Activated CD8-positive, alpha-beta memory T cell treated with anti-CD3 and anti-CD28 coated beads, Interleukin-2, amount 50 U/mL, for 1 hour (primary cell): Measurements from ENCODE around the gene ZNF775.

ENCODE experiments used
- DNase-seq: peaks from one replicate; pipeline ENCODE4 v3.0.0-alpha.2; 2020; ENCODE audit errors: extremely low read depth

Gene ZNF775

GRCh38 chr7:150412518-150413488 is 33.7 kb downstream of the ZNF775 start:
- DNase-seq: no peak

DNA sequence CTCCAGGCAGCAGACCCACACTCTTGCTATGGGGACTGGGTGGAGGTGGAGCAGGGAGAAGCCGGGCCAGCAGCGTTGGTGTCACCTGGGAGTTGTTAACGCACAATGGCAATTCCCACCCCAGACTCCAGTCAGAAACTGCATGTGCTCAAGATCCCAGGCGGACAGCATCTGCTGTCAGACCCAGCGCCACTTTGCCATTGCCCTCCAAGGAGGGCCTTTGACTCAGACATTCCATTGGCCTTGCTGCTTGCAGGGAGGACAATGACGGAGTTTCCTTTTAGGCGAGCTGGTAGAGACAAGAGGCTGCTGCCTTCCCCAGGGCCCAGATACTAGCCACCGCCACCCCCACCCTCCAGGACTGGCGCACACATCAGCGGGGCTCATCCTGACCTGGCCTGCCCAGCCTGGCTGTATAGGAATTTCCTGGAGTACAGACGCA is 34.5 kb downstream of the ZNF775 start:
- DNase-seq: no peak

DNA sequence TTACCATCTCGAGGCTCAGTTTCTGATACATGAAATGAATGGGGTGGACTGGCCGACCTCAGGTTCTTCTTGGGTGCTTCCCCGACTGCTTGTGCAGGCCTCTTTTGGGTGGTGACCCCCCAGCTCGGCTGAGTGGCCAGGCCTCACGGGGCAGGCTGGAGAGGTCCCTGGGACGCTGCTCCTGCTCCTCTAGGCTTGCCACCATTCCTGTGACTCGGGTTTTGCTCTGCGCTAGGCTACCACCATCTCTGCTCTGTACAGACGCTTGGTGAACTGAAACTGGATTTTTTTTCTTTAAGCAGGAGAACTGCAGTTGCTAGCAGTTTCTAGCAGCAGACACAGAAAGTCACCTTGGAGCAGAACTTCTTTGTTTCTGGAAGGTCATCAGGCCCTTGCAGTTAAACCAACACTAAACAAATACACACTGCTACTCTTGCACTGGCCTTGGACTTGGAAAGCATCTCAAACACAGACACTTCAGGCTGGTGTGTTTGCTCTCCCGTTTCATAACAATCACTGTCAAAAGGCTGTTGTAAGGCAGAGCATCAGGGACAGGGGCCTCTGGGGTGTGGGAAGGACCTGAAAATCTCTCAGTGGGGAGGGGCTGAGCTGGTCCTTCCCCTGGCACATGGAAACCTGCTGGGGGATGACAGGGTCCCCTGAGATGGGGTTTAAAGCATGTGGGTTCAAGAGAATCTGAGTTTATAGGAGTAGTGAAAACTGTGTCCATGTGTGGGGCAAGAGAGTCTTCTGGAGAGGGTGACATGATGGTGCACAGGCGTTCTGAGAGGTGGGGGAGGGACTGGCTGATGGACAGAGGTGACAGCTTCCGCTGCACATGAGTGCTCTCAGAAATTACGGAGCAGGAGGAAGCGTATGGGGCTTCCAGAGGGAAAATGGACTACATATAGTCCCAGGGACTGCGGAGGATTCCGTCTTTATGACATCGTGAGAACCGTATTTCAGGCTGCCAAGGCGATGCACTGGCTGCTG is 36.3 kb downstream of the ZNF775 start:
- DNase-seq: no peak

DNA sequence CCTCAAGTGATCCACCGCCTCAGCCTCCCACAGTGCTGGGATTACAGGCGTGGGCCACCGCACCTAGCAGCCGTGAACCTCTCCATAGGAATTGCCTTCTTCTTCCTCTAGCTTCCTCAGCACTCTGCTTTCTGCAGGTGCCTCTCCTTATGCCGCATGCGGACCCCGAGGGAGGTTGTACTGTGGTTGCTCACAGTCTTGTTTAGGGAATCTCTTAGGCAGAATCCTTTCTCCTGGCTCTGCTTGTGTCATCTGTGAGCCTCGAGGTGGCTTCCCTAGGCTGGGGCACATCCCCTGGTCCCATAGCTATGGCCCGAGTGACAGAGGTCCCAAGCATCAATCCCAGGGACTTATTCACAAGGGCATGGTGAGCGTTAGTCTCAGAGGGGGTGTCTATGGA is 38.1 kb downstream of the ZNF775 start:
- no peak for DNase-seq

GRCh38 chr7:150417863-150418262 is 38.7 kb downstream of the ZNF775 start:
- no peak for DNase-seq

- DNase-seq: no peak
Observed at GRCh38 chr7:150420242-150420641, 41.1 kb downstream of the ZNF775 start.

- DNase-seq: peak; percentile 56
Observed at GRCh38 chr7:150420987-150421674, 42.0 kb downstream of the ZNF775 start.

DNA sequence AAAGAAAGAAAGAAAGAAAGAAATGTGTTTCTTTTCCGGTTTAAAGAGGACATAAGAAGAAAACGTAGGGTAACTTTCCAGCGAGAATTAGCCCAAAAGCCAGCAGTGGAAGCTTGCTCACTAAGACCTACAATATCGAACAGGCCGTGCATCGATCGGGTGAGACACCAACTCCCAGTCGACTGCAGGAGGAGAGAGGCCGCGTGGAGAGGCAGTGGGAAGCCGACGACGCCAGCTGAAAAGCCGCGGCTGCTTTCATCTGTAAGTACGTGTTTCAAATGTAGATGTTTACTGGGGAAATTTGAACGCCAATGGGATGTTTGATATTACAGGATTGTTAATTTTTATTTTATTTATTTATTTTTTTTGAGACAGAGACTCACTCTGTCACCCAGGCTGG is 42.7 kb downstream of the ZNF775 start:
- DNase-seq: no peak

DNA sequence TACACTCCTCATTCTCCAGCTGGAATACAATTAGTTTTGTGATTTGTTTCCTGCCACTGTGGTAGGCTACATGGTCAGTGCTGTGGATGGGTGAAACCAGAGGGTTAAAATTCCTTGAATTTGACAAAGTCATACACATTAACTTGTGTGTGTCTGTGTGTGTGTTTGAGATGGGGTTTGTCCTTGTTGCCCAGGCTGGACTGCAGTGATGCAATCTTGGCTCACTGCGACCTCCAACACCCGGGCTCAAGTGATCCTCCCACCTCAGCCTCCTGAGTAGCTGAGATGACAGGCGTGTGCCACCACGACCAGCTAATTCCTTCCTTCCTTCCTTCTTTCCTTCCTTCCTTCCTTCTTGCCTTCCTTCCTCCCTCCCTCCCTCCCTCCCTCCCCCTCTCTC is 46.5 kb downstream of the ZNF775 start:
- no peak for DNase-seq

DNA sequence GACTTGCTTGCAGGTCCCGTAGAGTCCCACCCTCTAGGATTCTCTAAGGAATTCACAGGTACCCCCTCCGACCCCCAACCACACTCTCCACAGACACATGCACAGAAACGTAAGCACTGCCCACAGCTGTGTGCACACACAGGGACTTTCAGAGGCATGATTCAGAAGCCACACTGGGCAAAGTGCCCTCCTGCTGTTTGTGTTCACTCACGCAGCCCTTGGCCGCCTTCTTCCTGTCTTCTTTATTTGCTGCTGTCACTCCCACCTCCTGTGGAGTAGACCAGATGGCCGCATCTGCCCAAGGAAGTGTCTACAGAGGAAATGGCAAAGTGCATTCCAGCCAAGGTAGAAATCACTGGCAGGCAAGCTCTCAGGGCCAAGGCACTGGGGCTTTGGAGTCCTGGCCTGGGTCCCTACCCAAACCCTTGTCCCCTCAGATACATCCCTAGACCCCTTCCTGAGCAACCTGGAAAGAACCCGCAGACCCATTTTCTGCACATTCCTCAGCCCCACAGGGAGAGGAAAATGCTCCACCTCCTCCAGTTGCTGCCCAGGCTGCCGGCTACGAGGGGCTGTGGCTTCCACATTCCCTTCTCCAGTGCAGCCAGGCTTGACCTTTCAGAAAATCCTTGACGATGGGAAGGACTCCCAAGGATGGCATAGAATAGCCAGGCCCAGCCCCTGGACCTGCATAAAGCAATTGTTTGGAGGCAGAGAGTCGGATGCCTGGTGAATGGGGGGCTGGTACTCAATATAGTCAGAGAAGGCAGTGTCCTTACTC is 49.7 kb downstream of the ZNF775 start:
- DNase-seq: no peak

- no peak for DNase-seq
Observed at GRCh38 chr7:150429699-150430098, 50.6 kb downstream of the ZNF775 start.

DNA sequence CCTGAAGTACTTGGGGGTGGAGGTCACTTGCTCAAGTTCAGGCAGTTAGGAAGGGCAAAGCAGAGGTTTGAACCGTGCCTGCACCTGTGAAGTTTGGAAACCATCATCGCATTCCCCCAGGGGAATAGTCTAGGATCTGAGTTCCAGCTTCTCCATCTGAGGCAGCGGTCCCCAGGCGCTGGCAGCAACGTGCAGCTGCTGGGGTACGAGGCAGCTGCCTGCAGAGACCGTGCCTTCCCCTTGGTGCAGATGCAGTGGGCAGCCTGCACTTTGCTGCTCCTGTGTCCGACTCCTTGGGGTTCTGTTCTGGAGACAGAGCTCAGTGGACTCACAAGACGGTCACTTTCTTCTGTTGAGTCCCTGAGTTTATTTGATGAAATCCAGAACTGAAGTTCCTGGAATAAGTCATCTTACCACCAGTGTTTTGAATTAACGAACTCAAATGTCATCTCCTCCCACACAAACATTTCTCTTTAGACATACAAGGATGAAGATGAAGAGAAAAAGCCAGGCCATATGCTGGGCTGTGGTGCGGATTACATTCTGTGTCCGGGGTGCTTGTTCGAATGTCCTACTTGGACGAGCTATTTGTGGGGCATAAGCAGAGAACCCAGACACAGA is 51.4 kb downstream of the ZNF775 start:
- DNase-seq: no peak

- DNase-seq: no peak
Observed at GRCh38 chr7:150431839-150432658, 52.9 kb downstream of the ZNF775 start.

- no peak for DNase-seq
Observed at GRCh38 chr7:150432915-150433892, 54.1 kb downstream of the ZNF775 start.

- DNase-seq: no peak
Observed at GRCh38 chr7:150434240-150434639, 55.1 kb downstream of the ZNF775 start.

DNA sequence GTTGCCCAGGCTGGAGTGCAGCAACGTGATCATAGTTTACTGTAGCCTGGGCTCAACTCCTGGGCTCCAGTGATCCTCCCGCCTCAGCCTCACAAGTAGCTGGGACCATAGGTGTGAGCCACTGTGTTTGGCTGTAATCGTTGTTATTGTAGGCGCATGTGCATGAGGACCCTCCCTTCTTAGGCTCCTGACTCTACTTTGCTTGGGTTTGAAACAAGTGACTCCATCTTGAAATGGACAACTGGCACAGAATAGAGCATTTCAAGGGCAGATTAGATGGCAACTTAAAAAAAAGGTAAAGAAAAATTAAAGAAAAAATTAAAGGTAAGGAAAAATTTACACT is 55.9 kb downstream of the ZNF775 start:
- DNase-seq: no peak

- DNase-seq: no peak
Observed at GRCh38 chr7:150435390-150436073, 56.4 kb downstream of the ZNF775 start.

DNA sequence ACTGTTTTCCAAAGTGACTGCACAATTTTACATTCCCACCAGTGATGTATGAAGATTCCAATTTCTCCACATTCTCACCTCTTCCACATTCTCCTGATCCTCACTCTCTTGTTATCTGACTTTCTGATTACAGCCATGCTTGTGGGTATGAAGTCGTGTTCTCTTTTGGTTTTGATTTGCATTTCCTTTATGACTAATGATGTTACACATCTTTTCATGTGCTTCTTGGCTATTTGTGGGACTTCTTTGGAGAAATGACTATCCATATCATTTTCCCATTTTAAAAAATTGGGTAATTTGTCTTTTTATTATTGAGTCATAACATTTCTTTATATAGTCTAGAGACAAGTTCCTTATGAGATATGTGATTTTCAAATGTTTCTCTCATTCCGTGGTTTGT is 60.8 kb downstream of the ZNF775 start:
- no peak for DNase-seq
